ENCODE data around the gene NXNL2.

Gene NXNL2

DNA sequence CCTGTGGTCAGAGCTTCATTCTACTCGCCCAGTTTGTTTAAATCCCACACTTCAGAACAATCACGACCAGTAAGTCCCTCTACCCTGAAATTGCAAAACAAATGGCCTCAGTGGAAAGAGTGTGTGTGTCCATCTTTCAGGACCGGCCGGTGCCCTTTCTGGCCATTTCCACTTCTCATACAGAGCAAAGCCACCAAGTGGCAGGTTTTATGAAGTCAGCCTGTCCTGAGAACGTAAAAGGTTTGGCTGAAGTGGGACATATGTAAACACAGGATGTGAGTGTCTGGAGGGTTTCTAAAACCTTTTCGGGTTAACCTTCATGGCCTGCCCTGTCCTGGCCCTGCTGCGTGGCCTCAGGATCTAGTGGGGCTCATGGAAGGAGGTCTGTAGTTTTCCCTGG lies 24.7 kb downstream of the NXNL2 start:
- no peaks in the 10 kb centered on the region for H3K36me3 ChIP-seq (ENCODE audit: control insufficient read depth, insufficient read depth, low read length)
- H3K4me3 ChIP-seq (ENCODE audit: low read depth, low read length): no peak overlapping the region
- H3K9ac ChIP-seq (ENCODE audit: low read depth, low read length): no peak overlapping the region
- no peaks in the 10 kb centered on the region for H3K9me3 ChIP-seq (ENCODE audit: control insufficient read depth, insufficient read depth, low read length)
- H3K4me1 ChIP-seq (ENCODE audit: control insufficient read depth, insufficient read depth, low read length): no peaks in the 10 kb centered on the region
- no peaks in the 10 kb centered on the region for H3K27me3 ChIP-seq (ENCODE audit: control insufficient read depth, insufficient read depth, low read length)

GRCh38 chr9:88567870-88568269 lies 32.9 kb downstream of the NXNL2 start:
- H3K4me3 ChIP-seq (ENCODE audit: low read depth, low read length): no peak overlapping the region
- H3K9me3 ChIP-seq (ENCODE audit: control insufficient read depth, insufficient read depth, low read length): no peaks in the 10 kb centered on the region
- no peaks in the 10 kb centered on the region for H3K36me3 ChIP-seq (ENCODE audit: control insufficient read depth, insufficient read depth, low read length)
- H3K4me1 ChIP-seq (ENCODE audit: control insufficient read depth, insufficient read depth, low read length): no peaks in the 10 kb centered on the region
- H3K9ac ChIP-seq (ENCODE audit: low read depth, low read length): no peak overlapping the region
- no peaks in the 10 kb centered on the region for H3K27me3 ChIP-seq (ENCODE audit: control insufficient read depth, insufficient read depth, low read length)

GRCh38 chr9:88571419-88571818 lies 36.4 kb downstream of the NXNL2 start:
- H3K36me3 ChIP-seq (ENCODE audit: control insufficient read depth, insufficient read depth, low read length): no peaks in the 10 kb centered on the region
- no peak overlapping the region for H3K9ac ChIP-seq (ENCODE audit: low read depth, low read length)
- H3K4me3 ChIP-seq (ENCODE audit: low read depth, low read length): no peak overlapping the region
- H3K4me1 ChIP-seq (ENCODE audit: control insufficient read depth, insufficient read depth, low read length): no peaks in the 10 kb centered on the region
- H3K27me3 ChIP-seq (ENCODE audit: control insufficient read depth, insufficient read depth, low read length): no peaks in the 10 kb centered on the region
- H3K9me3 ChIP-seq (ENCODE audit: control insufficient read depth, insufficient read depth, low read length): no peaks in the 10 kb centered on the region

GRCh38 chr9:88572684-88573083 lies 37.7 kb downstream of the NXNL2 start:
- H3K27me3 ChIP-seq (ENCODE audit: control insufficient read depth, insufficient read depth, low read length): no peaks in the 10 kb centered on the region

DNA sequence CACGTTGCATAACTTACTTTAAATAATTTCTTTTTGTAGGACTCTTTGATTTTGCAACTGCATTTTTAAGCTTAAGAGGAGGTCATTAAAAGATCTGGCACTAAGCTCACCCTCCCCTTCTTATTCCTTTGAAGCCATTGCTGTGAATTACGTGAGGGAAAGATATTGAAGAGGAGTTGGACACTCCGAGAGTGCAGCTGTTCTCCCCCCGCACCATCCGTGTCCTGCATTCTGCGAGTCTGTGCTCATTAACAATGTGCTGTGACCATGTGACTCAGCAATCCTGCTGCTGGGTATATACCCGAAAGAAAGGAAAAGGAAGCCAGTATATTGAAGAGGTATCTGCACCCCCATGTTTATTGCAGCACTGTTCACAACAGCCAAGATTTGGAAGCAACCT lies 40.0 kb downstream of the NXNL2 start:
- H3K9me3 ChIP-seq (ENCODE audit: control insufficient read depth, insufficient read depth, low read length): no peaks in the 10 kb centered on the region
- no peaks in the 10 kb centered on the region for H3K27me3 ChIP-seq (ENCODE audit: control insufficient read depth, insufficient read depth, low read length)
- H3K9ac ChIP-seq (ENCODE audit: low read depth, low read length): no peak overlapping the region
- H3K4me1 ChIP-seq (ENCODE audit: control insufficient read depth, insufficient read depth, low read length): no peaks in the 10 kb centered on the region
- no peak overlapping the region for H3K4me3 ChIP-seq (ENCODE audit: low read depth, low read length)
- H3K36me3 ChIP-seq (ENCODE audit: control insufficient read depth, insufficient read depth, low read length): no peaks in the 10 kb centered on the region

More at GRCh38 chr9:88572684-88573083, 37.7 kb downstream of the NXNL2 start:
- Histone ChIP-seq H3K4me1 (ENCODE audit: control insufficient read depth, insufficient read depth, low read length) (no peaks in the 10 kb centered on the region), H3K9ac (ENCODE audit: low read depth, low read length) (no peak overlapping the region), H3K36me3 (ENCODE audit: control insufficient read depth, insufficient read depth, low read length) (no peaks in the 10 kb centered on the region), H3K9me3 (ENCODE audit: control insufficient read depth, insufficient read depth, low read length) (no peaks in the 10 kb centered on the region), H3K4me3 (ENCODE audit: low read depth, low read length) (no peak overlapping the region)

- H3K9me3 ChIP-seq (ENCODE audit: control insufficient read depth, insufficient read depth, low read length): no peaks in the 10 kb centered on the region
- no peak overlapping the region for H3K9ac ChIP-seq (ENCODE audit: low read depth, low read length)
- H3K4me3 ChIP-seq (ENCODE audit: low read depth, low read length): no peak overlapping the region
- H3K4me1 ChIP-seq (ENCODE audit: control insufficient read depth, insufficient read depth, low read length): no peaks in the 10 kb centered on the region
- no peaks in the 10 kb centered on the region for H3K27me3 ChIP-seq (ENCODE audit: control insufficient read depth, insufficient read depth, low read length)
- H3K36me3 ChIP-seq (ENCODE audit: control insufficient read depth, insufficient read depth, low read length): no peaks in the 10 kb centered on the region
Observed at GRCh38 chr9:88577256-88578120, 42.5 kb downstream of the NXNL2 start.

DNA sequence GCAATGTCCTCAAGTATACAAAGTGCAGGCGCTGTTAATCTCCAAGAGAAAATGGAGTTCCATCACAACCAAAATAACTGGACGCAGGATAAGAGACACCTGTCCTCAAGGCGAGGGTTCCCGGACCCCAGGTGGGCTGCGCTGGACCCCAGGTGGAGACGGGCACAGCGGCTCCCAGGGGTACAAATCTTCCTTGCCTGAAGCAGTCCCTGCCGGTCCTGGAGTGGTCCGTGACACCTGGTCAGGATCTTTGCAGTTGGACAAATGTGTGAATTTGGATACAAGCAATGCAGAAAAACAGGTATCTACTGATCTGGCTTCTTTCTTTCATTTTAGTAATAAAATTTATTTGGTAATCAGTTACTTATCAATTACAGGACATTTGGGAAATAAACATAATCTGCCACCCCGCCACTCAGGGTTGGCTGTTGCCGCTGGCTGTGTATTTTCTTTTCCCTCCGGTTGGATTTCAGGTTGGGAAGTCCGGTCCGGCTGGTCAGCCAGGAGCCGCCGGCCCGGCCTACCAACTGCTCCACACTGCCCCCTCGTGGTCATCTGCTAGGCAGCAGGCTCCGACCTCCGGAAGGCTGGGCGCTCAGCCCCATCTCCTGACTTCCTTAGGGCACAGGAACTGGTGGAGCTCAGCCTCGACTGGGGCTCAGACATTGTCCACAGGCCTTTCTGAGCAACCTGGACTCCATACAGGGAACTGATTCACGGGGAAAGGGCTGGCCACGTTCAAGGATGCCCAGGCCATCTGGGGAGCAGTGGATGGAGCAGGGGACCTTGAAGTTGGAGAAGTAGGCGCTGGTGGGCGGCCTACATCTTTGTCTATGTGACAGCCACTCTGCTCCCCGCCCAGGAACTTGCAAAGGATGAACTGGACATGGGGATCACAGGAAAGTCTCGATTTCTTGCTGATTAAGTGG lies 43.4 kb downstream of the NXNL2 start:
- Histone ChIP-seq H3K9me3 (ENCODE audit: control insufficient read depth, insufficient read depth, low read length) (no peaks in the 10 kb centered on the region), H3K9ac (ENCODE audit: low read depth, low read length) (no peak overlapping the region), H3K4me1 (ENCODE audit: control insufficient read depth, insufficient read depth, low read length) (no peaks in the 10 kb centered on the region), H3K27me3 (ENCODE audit: control insufficient read depth, insufficient read depth, low read length) (no peaks in the 10 kb centered on the region), H3K36me3 (ENCODE audit: control insufficient read depth, insufficient read depth, low read length) (no peaks in the 10 kb centered on the region), H3K4me3 (ENCODE audit: low read depth, low read length) (no peak overlapping the region)

GRCh38 chr9:88579050-88579715 lies 44.2 kb downstream of the NXNL2 start:
- no peak overlapping the region for H3K9ac ChIP-seq (ENCODE audit: low read depth, low read length)
- no peak overlapping the region for H3K4me3 ChIP-seq (ENCODE audit: low read depth, low read length)
- H3K9me3 ChIP-seq (ENCODE audit: control insufficient read depth, insufficient read depth, low read length): no peaks in the 10 kb centered on the region
- H3K36me3 ChIP-seq (ENCODE audit: control insufficient read depth, insufficient read depth, low read length): no peaks in the 10 kb centered on the region
- no peaks in the 10 kb centered on the region for H3K27me3 ChIP-seq (ENCODE audit: control insufficient read depth, insufficient read depth, low read length)
- H3K4me1 ChIP-seq (ENCODE audit: control insufficient read depth, insufficient read depth, low read length): no peaks in the 10 kb centered on the region

DNA sequence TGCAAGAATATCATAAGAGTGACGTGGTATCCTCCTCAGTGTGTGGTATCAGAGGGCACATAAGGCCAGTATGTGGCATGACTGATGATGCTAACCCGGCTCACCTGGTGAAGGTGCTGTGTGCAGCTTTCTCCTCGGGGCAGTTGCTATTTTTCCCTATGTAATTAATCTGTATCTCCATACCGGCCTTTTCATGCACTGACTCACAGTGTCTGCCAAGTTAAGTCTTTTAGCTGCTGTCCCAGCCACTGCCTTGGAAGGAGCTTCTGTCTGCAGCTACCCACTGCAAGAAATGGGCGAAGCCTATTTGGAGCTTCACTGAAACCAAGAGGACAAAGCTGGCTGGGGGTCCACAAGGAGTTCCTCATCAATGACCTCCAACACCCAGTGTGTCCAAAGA lies 46.0 kb downstream of the NXNL2 start:
- H3K36me3 ChIP-seq (ENCODE audit: control insufficient read depth, insufficient read depth, low read length): no peaks in the 10 kb centered on the region
- H3K9me3 ChIP-seq (ENCODE audit: control insufficient read depth, insufficient read depth, low read length): no peaks in the 10 kb centered on the region
- H3K27me3 ChIP-seq (ENCODE audit: control insufficient read depth, insufficient read depth, low read length): no peaks in the 10 kb centered on the region

DNA sequence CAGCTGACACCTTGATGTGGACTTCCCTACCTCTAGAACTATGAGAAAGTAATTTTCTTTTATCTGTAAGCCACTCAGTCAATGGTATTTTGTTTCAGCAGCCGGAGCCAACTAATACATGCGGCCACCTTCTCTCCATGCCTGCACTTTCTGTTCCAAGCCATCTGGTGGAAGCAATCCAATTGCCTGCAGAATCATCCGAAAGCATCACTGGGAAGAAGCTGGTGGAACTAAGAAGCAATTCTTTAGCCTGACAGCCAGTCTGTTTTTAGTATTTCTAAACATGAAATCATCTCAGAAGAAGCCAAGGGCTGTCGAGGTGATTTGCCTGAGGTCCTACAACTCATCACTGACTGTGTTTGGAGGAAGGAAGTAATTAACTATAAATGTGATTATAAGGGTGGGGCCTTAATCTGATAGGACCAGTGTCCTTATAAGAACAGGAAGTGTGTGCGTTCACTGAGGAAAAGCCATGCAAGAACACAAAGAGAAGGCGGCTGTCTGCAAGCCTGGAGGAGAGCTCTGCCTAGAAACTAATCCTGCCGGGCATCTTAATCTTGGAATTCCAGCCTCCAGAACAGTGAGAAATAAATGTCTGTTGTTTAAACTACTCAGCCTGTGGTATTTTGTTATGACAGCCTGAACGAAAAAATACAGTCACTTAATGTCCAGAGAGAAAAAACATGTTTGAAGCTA lies 49.1 kb downstream of the NXNL2 start:
- Histone ChIP-seq H3K9me3 (ENCODE audit: control insufficient read depth, insufficient read depth, low read length) (no peaks in the 10 kb centered on the region), H3K4me1 (ENCODE audit: control insufficient read depth, insufficient read depth, low read length) (no peaks in the 10 kb centered on the region), H3K4me3 (ENCODE audit: low read depth, low read length) (no peak overlapping the region), H3K9ac (ENCODE audit: low read depth, low read length) (no peak overlapping the region), H3K36me3 (ENCODE audit: control insufficient read depth, insufficient read depth, low read length) (no peaks in the 10 kb centered on the region), H3K27me3 (ENCODE audit: control insufficient read depth, insufficient read depth, low read length) (no peaks in the 10 kb centered on the region)

More for the DNA sequence above, 46.0 kb downstream of the NXNL2 start:
- Histone ChIP-seq H3K9ac (ENCODE audit: low read depth, low read length) (no peak overlapping the region), H3K4me3 (ENCODE audit: low read depth, low read length) (no peak overlapping the region), H3K4me1 (ENCODE audit: control insufficient read depth, insufficient read depth, low read length) (no peaks in the 10 kb centered on the region)

- no peaks in the 10 kb centered on the region for H3K4me1 ChIP-seq (ENCODE audit: control insufficient read depth, insufficient read depth, low read length)
- H3K9me3 ChIP-seq (ENCODE audit: control insufficient read depth, insufficient read depth, low read length): no peaks in the 10 kb centered on the region
Observed at GRCh38 chr9:88585426-88585825, 50.4 kb downstream of the NXNL2 start.

More at GRCh38 chr9:88585426-88585825, 50.4 kb downstream of the NXNL2 start:
- no peak overlapping the region for H3K9ac ChIP-seq (ENCODE audit: low read depth, low read length)
- no peak overlapping the region for H3K4me3 ChIP-seq (ENCODE audit: low read depth, low read length)
- no peaks in the 10 kb centered on the region for H3K36me3 ChIP-seq (ENCODE audit: control insufficient read depth, insufficient read depth, low read length)
- no peaks in the 10 kb centered on the region for H3K27me3 ChIP-seq (ENCODE audit: control insufficient read depth, insufficient read depth, low read length)

All from iPS-15b (cell line).